Dedifferentiated amniotic fluid mesenchymal stem cell (primary cell): ENCODE data around the gene NONO.
"Not testable (repeated sequence)": the region's sequence is repeated elsewhere in the genome, so short reads cannot be mapped to it uniquely, and the experiment has no call there.

Experiments
- DNase-seq: peaks from one replicate; pipeline ENCODE4 v3.0.0-alpha.2; 2016; ENCODE audit errors: extremely low spot score

Gene NONO

GRCh38 chrX:71285929-71286328, 2.5 kb downstream of the NONO start:
- DNase-seq, result no peak

- DNase-seq, result no peak
These were observed 7.9 kb downstream of the NONO start for GRCh38 chrX:71291381-71291780.

GRCh38 chrX:71292669-71293365, 9.4 kb downstream of the NONO start:
- DNase-seq, result peak; percentile 38

- DNase-seq, result no peak
These were observed 13.4 kb downstream of the NONO start for GRCh38 chrX:71296806-71297205.

DNA sequence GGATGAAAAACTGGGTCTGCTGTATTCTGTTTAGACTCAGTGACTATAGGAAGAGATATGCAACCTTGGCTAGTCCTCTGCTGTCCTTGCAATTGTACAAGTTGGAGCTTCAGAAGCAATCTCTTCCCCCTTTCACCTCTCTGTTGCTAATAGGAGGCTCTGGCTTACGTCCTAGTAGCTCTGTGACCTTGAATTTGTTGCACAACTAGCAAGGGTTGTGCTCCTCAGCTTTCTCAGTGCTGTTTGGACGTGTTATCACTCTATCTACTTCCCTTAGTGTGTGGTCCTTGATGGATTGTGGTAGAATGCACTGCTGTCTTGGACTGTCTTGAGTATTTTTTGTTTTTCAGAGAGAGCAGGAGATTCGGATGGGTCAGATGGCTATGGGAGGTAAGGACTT, 14.7 kb downstream of the NONO start:
- no peak for DNase-seq

DNA sequence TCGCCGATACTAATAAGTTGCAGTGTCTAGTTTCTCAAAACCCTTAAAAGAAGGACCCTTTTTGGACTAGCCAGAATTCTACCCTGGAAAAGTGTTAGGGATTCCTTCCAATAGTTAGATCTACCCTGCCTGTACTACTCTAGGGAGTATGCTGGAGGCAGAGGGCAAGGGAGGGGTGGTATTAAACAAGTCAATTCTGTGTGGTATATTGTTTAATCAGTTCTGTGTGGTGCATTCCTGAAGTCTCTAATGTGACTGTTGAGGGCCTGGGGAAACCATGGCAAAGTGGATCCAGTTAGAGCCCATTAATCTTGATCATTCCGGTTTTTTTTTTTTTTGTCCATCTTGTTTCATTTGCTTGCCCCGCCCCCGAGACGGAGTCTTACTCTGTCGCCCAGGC, 16.6 kb downstream of the NONO start:
- not testable (repeated sequence) for DNase-seq

DNA sequence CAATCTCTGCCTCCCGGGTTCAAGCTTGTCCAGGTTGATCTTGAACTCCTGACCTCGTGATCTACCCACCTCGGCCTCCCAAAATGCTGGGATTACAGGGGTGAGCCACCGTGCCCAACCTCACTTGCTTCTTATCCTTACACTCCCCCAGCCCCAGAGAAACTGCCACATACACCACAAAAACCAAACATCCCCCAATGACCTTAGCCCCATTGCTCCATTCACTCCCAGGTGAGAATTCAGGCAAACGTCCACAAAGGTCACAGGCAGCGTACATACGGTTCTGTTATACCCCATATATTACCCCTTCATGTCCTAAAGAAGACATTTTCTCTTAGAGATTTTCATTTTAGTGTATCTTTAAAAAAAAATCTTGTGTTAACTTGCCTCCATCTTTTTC, 17.1 kb downstream of the NONO start:
- DNase-seq, result not testable (repeated sequence)

GRCh38 chrX:71301195-71301924, 17.9 kb downstream of the NONO start, which contains the start of gene ITGB1BP2:
Gene ITGB1BP2 (plus strand): TSS chrX:71301750. CDS start chrX:71301807, 57 bp downstream.
- DNase-seq, result no peak

DNA sequence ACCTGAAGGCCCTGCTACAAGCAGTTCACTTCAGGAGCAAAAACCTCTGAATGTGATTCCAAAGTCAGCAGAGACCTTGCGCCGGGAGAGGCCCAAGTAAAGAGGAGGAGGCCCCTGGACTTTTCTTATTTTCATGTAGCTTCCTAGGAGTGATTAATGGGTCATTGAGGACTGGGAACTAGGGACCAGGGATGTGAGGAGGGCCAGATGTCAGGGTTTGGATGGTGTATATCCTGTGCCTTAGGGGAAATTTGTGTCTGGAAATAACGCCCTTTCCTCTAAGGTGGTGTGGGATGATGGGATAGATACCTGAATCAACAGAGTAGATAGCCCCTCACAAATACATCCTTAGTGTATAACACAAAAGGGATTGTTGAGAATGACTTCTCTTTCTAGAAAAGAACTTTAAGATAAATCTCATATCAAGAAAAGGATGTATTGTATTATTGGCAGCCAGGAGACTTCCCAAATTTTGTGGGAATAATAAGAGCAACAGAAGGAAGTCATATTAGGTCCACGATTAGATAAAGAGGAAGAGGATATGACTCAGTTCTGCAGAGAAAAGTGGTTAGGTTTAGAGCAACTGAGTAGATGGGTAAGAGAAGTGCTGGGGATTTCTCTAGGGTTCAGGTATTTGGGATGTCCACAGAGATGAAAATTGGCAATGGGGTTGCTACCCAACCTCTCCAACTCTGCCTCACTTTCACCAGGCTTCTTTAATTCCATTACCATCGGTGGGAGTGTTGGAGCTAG, 19.2 kb downstream of the NONO start:
- DNase-seq, result no peak

- no peak for DNase-seq
These were observed 21.1 kb downstream of the NONO start for GRCh38 chrX:71304561-71304960.

GRCh38 chrX:71315917-71316316, 32.5 kb downstream of the NONO start:
- peak; percentile 51 for DNase-seq

DNA sequence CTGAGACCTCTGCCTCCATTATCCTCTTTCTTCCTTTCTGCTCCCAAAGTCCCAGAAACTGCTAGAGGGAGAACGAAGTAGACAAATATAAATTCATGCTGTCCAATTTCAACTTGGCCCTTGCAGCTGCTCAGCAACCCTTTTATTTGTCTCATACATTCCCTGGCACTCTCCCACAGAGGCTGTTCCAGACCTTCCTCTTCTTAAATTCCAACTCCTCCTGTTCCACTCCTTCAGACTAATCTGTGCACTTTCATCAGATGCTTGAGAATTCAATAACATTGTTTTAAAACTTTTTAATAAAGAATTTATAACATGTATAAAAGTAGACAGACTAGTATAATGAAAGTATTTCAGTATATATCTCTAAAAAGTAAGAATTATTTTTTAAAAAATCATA, 33.5 kb downstream of the NONO start:
- DNase-seq, result not testable (repeated sequence)

DNA sequence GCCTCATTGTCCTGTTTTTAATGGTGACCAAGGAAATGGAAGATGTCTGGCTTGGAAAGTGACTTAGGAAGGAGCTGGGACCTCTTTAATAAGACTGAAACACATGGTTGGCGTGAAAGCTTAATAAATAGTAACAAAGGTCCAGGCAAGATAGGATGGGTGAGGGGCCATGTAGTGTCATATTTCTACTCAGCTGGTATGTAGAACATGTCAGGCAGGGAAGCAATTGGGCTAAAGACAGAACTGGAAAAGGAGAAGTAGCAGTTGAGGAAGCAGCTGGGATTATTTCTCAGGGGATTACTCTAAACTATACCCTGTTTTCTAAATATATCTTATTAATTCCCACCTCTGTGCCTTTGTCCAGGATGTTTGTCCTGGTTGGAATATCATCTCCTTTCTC, 36.7 kb downstream of the NONO start:
- no peak for DNase-seq

DNA sequence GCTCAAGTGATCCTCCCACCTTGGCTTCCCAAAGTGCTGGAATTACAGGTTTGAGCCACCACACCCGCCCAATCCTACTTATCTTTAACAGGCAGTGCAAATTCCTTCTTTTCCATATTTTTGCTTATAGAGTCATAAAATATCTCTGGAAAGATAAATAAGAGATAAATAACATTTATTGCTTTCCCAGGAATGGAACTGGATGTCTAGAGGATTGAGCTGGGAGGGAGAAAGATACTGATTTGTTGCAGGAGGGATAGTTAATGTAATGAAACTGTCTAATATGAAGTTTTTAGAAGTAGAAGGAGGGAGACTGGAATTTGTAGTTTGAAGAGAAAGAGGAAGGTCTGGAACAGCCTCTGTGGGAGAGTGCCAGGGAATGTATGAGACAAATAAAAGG, 38.3 kb downstream of the NONO start:
- no peak for DNase-seq

GRCh38 chrX:71324452-71324851, 41.0 kb downstream of the NONO start:
- not testable (repeated sequence) for DNase-seq

DNA sequence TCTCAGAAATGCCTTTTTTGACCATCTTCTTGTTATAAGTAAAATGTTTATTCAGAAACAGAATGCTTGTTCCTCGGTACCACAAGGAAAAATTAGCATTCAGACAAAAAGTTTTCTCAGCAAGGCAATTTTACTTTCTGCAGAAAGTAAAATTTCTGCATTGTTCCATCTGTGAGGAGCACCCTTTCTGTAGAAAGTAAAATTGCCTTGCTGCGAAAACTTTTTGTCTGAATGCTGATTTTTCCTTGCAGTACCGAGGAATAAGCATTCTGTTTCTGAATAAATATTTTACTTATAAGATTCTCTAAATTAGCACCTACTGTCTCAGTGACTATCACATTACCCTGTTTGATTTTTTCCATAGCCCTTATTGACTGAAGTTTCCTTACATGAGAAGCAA, 43.0 kb downstream of the NONO start:
- DNase-seq, result no peak

DNA sequence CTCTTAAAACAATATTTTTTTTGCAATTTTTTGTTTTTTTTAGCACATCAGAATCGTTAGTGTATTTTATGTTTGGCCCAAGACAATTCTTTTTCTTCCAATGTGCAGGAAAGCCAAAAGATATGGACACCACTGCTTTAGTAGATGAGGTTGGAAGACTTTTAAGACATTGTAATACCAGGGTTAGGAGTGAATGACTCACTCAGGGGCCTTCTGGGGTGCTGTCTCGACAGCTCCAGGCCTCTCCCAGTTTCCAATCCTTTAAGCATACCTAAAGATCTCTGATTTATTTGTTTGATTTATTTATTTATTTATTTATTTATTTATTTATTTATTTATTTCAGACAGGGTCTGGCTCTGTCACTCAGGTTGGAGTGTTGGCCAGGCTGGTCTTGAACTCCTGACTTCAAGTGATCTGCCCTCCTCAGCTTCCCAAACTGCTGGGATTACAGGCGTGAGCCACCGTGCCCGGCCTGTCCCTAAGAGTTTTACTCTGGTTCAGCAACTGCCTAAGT, 65.8 kb downstream of the NONO start:
- not testable (repeated sequence) for DNase-seq

- not testable (repeated sequence) for DNase-seq
These were observed 66.4 kb downstream of the NONO start for GRCh38 chrX:71349867-71350266.
